ENCODE data around the gene LHFPL5. TPM values are rescaled to one million over a fixed set of nuclear protein-coding genes. Genes with fewer than 3 reads are reported as not detected.

LHFPL5 gene
- total and polyA plus RNA-seq, 2 experiments from 2014 or later: not detected

DNA sequence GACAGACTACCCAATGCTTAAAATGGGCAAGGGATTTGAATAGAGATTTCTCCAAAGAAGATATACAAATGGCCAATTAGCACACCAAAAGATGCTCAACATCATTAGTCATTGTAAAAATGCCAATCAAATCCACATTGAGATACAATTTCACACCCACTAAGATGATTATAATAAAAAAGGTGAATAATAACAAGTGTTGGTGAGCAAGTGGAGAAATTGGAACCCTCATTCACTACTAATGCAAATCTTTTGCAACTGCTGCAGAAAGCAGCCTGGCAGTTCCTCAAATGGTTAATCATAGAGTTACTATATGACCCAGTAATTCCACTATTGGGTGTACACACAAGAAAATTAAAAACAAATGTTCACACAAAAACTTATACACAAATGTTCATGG lies 12.4 kb downstream of the LHFPL5 start:
- Histone ChIP-seq H4K20me1 (replicated peaks; ENCODE audit: insufficient read depth) (no peaks in the 10 kb centered on the region), H3K36me3 (ENCODE audit: insufficient read depth) (0 out of 2 replicates have a peak, but pooled peaks cover 6% of the 10 kb centered on the region), H3K4me3 (no peak overlapping the region), H3F3A (replicated peaks; ENCODE audit: low read depth) (no peaks in the 10 kb centered on the region), H3K4me1 (ENCODE audit: insufficient read depth) (no peaks in the 10 kb centered on the region), H3K79me2 (replicated peaks; ENCODE audit: insufficient read depth) (no peaks in the 10 kb centered on the region), H3K27me3 (ENCODE audit: insufficient read depth) (no peaks in the 10 kb centered on the region), H3K27ac (ENCODE audit: low read depth) (no peak overlapping the region), H3K4me2 (no peak overlapping the region), H3K9me2 (ENCODE audit: insufficient read depth) (no peaks in the 10 kb centered on the region), H2AFZ (no peak overlapping the region)
- Mint-ChIP-seq H3K27me3 (ENCODE audit: insufficient read depth, low read depth, poor library complexity) (peaks cover 4% of the 10 kb centered on the region), H3K4me1 (no peaks in the 10 kb centered on the region), H3K4me3 (no peak overlapping the region), H3K27ac (no peak overlapping the region), H3K36me3 (ENCODE audit: low read depth) (peaks cover 2% of the 10 kb centered on the region; the same call in 2 of the 3 replicates), H3K9me3 (peaks cover 13% of the 10 kb centered on the region; the same call in 2 of the 3 replicates)
- no peak for ATAC-seq
- TF ChIP-seq EZH2 (IDR thresholded peaks at IDR 0.05; ENCODE audit: low read depth, unreplicated experiment): no peak
- TF ChIP-seq, protein P1, sequence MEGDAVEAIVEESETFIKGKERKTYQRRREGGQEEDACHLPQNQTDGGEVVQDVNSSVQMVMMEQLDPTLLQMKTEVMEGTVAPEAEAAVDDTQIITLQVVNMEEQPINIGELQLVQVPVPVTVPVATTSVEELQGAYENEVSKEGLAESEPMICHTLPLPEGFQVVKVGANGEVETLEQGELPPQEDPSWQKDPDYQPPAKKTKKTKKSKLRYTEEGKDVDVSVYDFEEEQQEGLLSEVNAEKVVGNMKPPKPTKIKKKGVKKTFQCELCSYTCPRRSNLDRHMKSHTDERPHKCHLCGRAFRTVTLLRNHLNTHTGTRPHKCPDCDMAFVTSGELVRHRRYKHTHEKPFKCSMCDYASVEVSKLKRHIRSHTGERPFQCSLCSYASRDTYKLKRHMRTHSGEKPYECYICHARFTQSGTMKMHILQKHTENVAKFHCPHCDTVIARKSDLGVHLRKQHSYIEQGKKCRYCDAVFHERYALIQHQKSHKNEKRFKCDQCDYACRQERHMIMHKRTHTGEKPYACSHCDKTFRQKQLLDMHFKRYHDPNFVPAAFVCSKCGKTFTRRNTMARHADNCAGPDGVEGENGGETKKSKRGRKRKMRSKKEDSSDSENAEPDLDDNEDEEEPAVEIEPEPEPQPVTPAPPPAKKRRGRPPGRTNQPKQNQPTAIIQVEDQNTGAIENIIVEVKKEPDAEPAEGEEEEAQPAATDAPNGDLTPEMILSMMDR (conservative IDR thresholded peaks at IDR 0.05; ENCODE audit: low read depth in 2 of 2): no peak
- TF ChIP-seq CREB1 (CRISPR knock-in tag; IDR thresholded peaks at IDR 0.05; ENCODE audit: low read depth): no peak
- no peak for TF ChIP-seq REST (IDR thresholded peaks at IDR 0.05; ENCODE audit: unreplicated experiment)
- no peak for DNase-seq (ENCODE audit: low spot score)

GRCh38 chr6:35823601-35824000 lies 18.4 kb downstream of the LHFPL5 start:
- H3K36me3 Mint-ChIP-seq (ENCODE audit: low read depth): no peaks in the 10 kb centered on the region
- no peaks in the 10 kb centered on the region for H3F3A ChIP-seq (replicated peaks; ENCODE audit: low read depth)
- no peaks in the 10 kb centered on the region for H3K4me1 Mint-ChIP-seq
- no peaks in the 10 kb centered on the region for H3K36me3 ChIP-seq (ENCODE audit: insufficient read depth)
- H2AFZ ChIP-seq: no peak overlapping the region
- H3K4me3 ChIP-seq: no peak overlapping the region
- DNase-seq (ENCODE audit: low spot score) (no peak), ATAC-seq (no peak)
- H3K79me2 ChIP-seq (replicated peaks; ENCODE audit: insufficient read depth): no peaks in the 10 kb centered on the region
- no peak overlapping the region for H3K27ac ChIP-seq (ENCODE audit: low read depth)
- no peaks in the 10 kb centered on the region for H3K4me1 ChIP-seq (ENCODE audit: insufficient read depth)
- no peaks in the 10 kb centered on the region for H3K9me2 ChIP-seq (ENCODE audit: insufficient read depth)
- no peak overlapping the region for H3K4me2 ChIP-seq
- H3K9me3 Mint-ChIP-seq: no peaks in the 10 kb centered on the region
- no peak overlapping the region for H3K4me3 Mint-ChIP-seq
- H3K27me3 ChIP-seq (ENCODE audit: insufficient read depth): no peaks in the 10 kb centered on the region
- H3K27me3 Mint-ChIP-seq (ENCODE audit: insufficient read depth, low read depth, poor library complexity): peaks cover 2% of the 10 kb centered on the region
- no peak overlapping the region for H3K27ac Mint-ChIP-seq
- H4K20me1 ChIP-seq (replicated peaks; ENCODE audit: insufficient read depth): no peaks in the 10 kb centered on the region
- no peak for TF ChIP-seq EZH2 (IDR thresholded peaks at IDR 0.05; ENCODE audit: low read depth, unreplicated experiment)
- no peak for TF ChIP-seq ZNF114 (CRISPR knock-in tag; IDR thresholded peaks at IDR 0.05)
- no peak for TF ChIP-seq NANOG (IDR thresholded peaks at IDR 0.05; ENCODE audit: borderline replicate concordance)
- TF ChIP-seq REST (IDR thresholded peaks at IDR 0.05; ENCODE audit: unreplicated experiment): no peak
- TF ChIP-seq STAT1 (IDR thresholded peaks at IDR 0.05; ENCODE audit: unreplicated experiment): no peak
- no peak for TF ChIP-seq POLR2AphosphoS5 (IDR thresholded peaks at IDR 0.05; ENCODE audit: low read depth)
- TF ChIP-seq JUNB (IDR thresholded peaks at IDR 0.05; ENCODE audit: unreplicated experiment): no peak
- TF ChIP-seq CREB1 (CRISPR knock-in tag; IDR thresholded peaks at IDR 0.05; ENCODE audit: low read depth): no peak
- no peak for TF ChIP-seq ETS1 (IDR thresholded peaks at IDR 0.05)
- TF ChIP-seq, protein P1 (conservative IDR thresholded peaks at IDR 0.05; ENCODE audit: low read depth in 2 of 2): no peak
